ENCODE measurements around the gene UNC5A. TPM values are rescaled to one million over a fixed set of nuclear protein-coding genes. Genes with fewer than 3 reads are reported as not detected.

UNC5A gene
- total RNA-seq = 0.21 TPM
- long read RNA-seq, partial matches to known transcripts = 0 of 1 reads
- long read RNA-seq, other reads (novel, unspliced or antisense) = 1 of 1 reads

GRCh38 chr5:176810081-176810597 is at the start of gene UNC5A:
Gene UNC5A, plus strand, starts transcription at chr5:176810559. Its CDS starts 192 bp downstream, at chr5:176810751.
- DNase-seq (no peak), ATAC-seq (no peak)
- no peaks in the 10 kb centered on the region for H3K9me3 ChIP-seq
- TF ChIP-seq CTCF (IDR thresholded peaks at IDR 0.05) = no peak
- H3K4me3 ChIP-seq = peak within 1 kb of the TSS; percentile 36
- peaks cover 81% of the 10 kb centered on the region for H3K27me3 ChIP-seq (ENCODE audit: low read depth)
- intact Hi-C loops (cut with DNase I) = no loop called here
- H3K4me1 ChIP-seq = peaks cover 4% of the 10 kb centered on the region
- H3K27ac ChIP-seq = no peak within 1 kb of the TSS
- no peaks in the 10 kb centered on the region for H3K36me3 ChIP-seq

GRCh38 chr5:176761755-176762154 is 48.6 kb upstream of the UNC5A start:
- Histone ChIP-seq H3K27me3 (ENCODE audit: low read depth) (peaks cover 16% of the 10 kb centered on the region), H3K36me3 (no peaks in the 10 kb centered on the region), H3K4me1 (no peaks in the 10 kb centered on the region), H3K9me3 (peaks cover 15% of the 10 kb centered on the region), H3K27ac (no peak overlapping the region), H3K4me3 (no peak overlapping the region)
- intact Hi-C loops (cut with DNase I) = no loop called here
- no peak for TF ChIP-seq CTCF (IDR thresholded peaks at IDR 0.05)
- no peak for ATAC-seq
- no peak for DNase-seq

- Histone ChIP-seq H3K27me3 (ENCODE audit: low read depth) (peaks cover 18% of the 10 kb centered on the region), H3K4me3 (no peak overlapping the region), H3K27ac (no peak overlapping the region), H3K4me1 (no peaks in the 10 kb centered on the region), H3K36me3 (no peaks in the 10 kb centered on the region), H3K9me3 (peaks cover 15% of the 10 kb centered on the region)
- no peak for ATAC-seq
- intact Hi-C loops (cut with DNase I) = no loop called here
- no peak for DNase-seq
- no peak for TF ChIP-seq CTCF (IDR thresholded peaks at IDR 0.05)
Measured at GRCh38 chr5:176762489-176762888, 47.9 kb upstream of the UNC5A start.

GRCh38 chr5:176765687-176766086 is 44.7 kb upstream of the UNC5A start:
- TF ChIP-seq CTCF (IDR thresholded peaks at IDR 0.05) = no peak
- Histone ChIP-seq H3K36me3 (no peaks in the 10 kb centered on the region), H3K4me1 (no peaks in the 10 kb centered on the region), H3K27me3 (ENCODE audit: low read depth) (peaks cover 40% of the 10 kb centered on the region), H3K4me3 (no peak overlapping the region), H3K9me3 (peaks cover 15% of the 10 kb centered on the region), H3K27ac (no peak overlapping the region)
- ATAC-seq = no peak
- intact Hi-C loops (cut with DNase I) = no loop called here
- no peak for DNase-seq

- intact Hi-C loops (cut with DNase I) = no loop called here
Measured at GRCh38 chr5:176768174-176768970, 42.0 kb upstream of the UNC5A start.

More at GRCh38 chr5:176768174-176768970, 42.0 kb upstream of the UNC5A start:
- peaks cover 15% of the 10 kb centered on the region for H3K9me3 ChIP-seq
- no peaks in the 10 kb centered on the region for H3K36me3 ChIP-seq
- no peak for ATAC-seq
- no peak overlapping the region for H3K27ac ChIP-seq
- H3K4me3 ChIP-seq = no peak overlapping the region
- no peak for DNase-seq
- H3K27me3 ChIP-seq (ENCODE audit: low read depth) = peaks cover 34% of the 10 kb centered on the region
- no peak for TF ChIP-seq CTCF (IDR thresholded peaks at IDR 0.05)
- H3K4me1 ChIP-seq = no peaks in the 10 kb centered on the region

Data from lower lobe of right lung (tissue), 2 donors.